ENCODE data around the gene IRAK4. TPM values are rescaled to one million over a fixed set of nuclear protein-coding genes. Genes with fewer than 3 reads are reported as not detected.

Gene IRAK4
- total RNA-seq, 4 donors from 2014 or later, result 16.2 to 79.4 (median 22.0) TPM

DNA sequence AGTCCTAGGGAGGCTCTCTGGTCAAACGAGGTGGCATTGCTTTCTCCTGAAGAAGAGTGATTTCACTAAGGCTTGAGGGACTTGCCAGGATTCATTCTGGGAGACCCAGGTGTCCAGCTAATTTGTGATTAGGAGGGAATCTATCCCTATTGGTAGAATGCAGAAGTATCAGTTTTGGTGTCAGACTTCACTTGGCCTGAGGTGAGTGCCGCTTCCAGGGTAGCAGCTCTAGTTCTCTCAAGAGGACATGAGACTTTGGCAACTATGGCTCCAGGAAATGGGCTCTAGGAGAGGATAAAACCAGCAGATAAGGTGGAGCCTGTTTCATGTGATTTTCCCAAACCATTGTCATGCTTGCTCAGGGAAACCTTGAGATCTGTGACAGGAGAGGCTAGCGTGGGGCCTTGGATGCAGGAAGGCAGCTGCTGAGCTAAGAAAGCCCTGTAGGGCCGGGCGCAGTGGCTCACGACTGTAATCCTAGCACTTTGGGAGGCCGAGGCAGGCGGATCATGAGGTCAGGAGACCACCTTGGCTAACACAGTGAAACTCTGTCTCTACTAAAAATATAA, 65.5 kb downstream of the IRAK4 start:
- H3K9me3 ChIP-seq, result no peaks in the 10 kb centered on the region
- H3K27ac ChIP-seq, result no peak overlapping the region
- 95% methylated on average over 8 of the region's 8 CpGs for WGBS
- H3K27me3 ChIP-seq, result no peaks in the 10 kb centered on the region
- no peak overlapping the region for H3K4me3 ChIP-seq
- H3K4me1 ChIP-seq, result no peaks in the 10 kb centered on the region
- TF ChIP-seq POLR2A (IDR thresholded peaks at IDR 0.05) (no peak), POLR2AphosphoS5 (IDR thresholded peaks at IDR 0.05) (no peak)
- H3K36me3 ChIP-seq, result no peaks in the 10 kb centered on the region
- no peak for DNase-seq (ENCODE audit: low spot score in 2 of 2)

DNA sequence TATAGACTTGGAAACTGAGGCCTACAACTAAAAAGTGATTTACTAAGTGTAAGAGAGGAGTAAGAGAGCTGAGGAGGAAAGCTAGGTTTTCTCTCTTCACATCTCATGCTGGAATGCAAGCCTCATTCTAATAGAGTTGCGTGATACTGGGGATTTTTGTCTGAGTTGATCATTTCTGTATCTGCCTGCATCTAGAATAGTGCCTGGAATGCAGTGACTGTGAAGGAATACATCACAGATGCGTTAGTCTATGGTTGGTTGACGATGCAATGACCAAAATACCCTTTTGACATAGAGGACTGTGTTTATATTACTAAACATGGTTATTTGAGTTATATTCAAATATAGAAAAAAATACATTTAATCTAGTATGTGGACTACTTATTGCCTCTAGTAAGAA, 67.9 kb downstream of the IRAK4 start:
- Histone ChIP-seq H3K4me3 (no peak overlapping the region), H3K4me1 (no peaks in the 10 kb centered on the region), H3K9me3 (no peaks in the 10 kb centered on the region), H3K27ac (no peak overlapping the region), H3K27me3 (no peaks in the 10 kb centered on the region), H3K36me3 (no peaks in the 10 kb centered on the region)
- no peak for DNase-seq (ENCODE audit: low spot score in 2 of 2)
- TF ChIP-seq, protein P1, sequence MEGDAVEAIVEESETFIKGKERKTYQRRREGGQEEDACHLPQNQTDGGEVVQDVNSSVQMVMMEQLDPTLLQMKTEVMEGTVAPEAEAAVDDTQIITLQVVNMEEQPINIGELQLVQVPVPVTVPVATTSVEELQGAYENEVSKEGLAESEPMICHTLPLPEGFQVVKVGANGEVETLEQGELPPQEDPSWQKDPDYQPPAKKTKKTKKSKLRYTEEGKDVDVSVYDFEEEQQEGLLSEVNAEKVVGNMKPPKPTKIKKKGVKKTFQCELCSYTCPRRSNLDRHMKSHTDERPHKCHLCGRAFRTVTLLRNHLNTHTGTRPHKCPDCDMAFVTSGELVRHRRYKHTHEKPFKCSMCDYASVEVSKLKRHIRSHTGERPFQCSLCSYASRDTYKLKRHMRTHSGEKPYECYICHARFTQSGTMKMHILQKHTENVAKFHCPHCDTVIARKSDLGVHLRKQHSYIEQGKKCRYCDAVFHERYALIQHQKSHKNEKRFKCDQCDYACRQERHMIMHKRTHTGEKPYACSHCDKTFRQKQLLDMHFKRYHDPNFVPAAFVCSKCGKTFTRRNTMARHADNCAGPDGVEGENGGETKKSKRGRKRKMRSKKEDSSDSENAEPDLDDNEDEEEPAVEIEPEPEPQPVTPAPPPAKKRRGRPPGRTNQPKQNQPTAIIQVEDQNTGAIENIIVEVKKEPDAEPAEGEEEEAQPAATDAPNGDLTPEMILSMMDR (IDR thresholded peaks at IDR 0.05), result no peak
- no peak for TF ChIP-seq POLR2A (IDR thresholded peaks at IDR 0.05)
- TF ChIP-seq EP300 (IDR thresholded peaks at IDR 0.05), result no peak
- TF ChIP-seq POLR2AphosphoS5 (IDR thresholded peaks at IDR 0.05), result no peak
- 90% methylated on average over 3 of the region's 3 CpGs for WGBS

DNA sequence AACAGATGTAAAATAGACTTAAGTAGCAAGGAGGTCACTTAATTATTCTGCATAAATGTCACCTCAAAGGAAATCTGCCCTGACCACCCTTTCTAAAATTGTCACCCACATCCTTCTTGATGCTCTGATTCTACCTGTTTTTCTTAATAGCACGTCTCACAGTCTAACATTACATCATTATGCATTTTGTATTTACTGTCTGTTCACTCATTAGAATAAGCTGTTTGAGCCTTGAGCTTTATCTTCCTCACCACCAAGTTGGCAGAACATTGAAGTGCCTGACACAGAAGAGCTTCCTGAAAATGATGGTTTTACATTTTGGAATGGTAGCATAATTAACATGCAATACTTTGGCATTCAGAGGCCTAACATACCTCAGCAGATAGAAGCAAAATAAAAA, 68.3 kb downstream of the IRAK4 start:
- H3K36me3 ChIP-seq, result no peaks in the 10 kb centered on the region
- H3K9me3 ChIP-seq, result no peaks in the 10 kb centered on the region
- H3K27me3 ChIP-seq, result no peaks in the 10 kb centered on the region
- 76% methylated on average over 1 of the region's 1 CpG for WGBS
- H3K27ac ChIP-seq, result no peak overlapping the region
- TF ChIP-seq EP300 (IDR thresholded peaks at IDR 0.05) (no peak), POLR2AphosphoS5 (IDR thresholded peaks at IDR 0.05) (no peak), POLR2A (IDR thresholded peaks at IDR 0.05) (no peak)
- TF ChIP-seq, protein P1 (IDR thresholded peaks at IDR 0.05), result no peak
- H3K4me3 ChIP-seq, result no peak overlapping the region
- no peak for DNase-seq (ENCODE audit: low spot score in 2 of 2)
- no peaks in the 10 kb centered on the region for H3K4me1 ChIP-seq

DNA sequence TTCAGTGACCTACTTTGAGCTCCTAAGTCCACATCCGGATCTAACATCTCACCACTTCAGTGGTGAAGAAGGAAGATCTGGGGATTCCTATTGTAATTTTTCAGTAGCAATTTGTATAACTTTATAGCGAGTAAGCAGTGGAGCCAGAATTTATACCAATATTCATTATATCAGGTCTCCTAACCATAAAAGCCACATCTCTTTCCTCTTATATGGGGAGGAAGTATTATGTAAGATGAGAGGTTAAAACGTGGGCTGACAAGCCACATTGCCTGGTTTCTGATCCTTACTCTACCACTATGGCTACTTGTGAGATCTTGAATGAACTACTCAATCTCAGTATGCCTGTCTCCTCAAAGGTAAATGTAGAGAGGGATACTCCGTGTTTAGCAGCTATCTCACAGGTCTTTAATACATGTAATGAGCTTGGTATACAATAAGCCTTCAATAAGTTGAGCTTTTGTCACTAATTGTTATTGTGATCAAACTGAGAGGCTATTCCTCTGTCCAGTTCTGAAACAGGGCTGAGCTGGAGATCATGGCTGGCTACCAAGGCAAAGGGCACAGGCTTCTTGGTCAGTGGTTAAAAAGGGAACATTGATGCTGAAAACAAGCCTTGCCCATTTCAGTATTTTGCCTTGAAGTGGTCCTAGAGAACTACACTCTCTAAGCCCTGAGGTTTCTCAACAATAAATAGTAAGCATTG, 73.9 kb downstream of the IRAK4 start:
- Histone ChIP-seq H3K9me3 (no peaks in the 10 kb centered on the region), H3K27ac (no peak overlapping the region), H3K4me3 (no peak overlapping the region), H3K4me1 (peaks cover 20% of the 10 kb centered on the region), H3K27me3 (no peaks in the 10 kb centered on the region), H3K36me3 (no peaks in the 10 kb centered on the region)
- TF ChIP-seq, protein P1 (IDR thresholded peaks at IDR 0.05), result no peak
- no peak for TF ChIP-seq EP300 (IDR thresholded peaks at IDR 0.05)
- TF ChIP-seq POLR2A (IDR thresholded peaks at IDR 0.05), result no peak
- no peak for TF ChIP-seq POLR2AphosphoS5 (IDR thresholded peaks at IDR 0.05)
- WGBS, result 83% methylated on average over 4 of the region's 4 CpGs
- DNase-seq (ENCODE audit: low spot score in 2 of 2), result no peak

DNA sequence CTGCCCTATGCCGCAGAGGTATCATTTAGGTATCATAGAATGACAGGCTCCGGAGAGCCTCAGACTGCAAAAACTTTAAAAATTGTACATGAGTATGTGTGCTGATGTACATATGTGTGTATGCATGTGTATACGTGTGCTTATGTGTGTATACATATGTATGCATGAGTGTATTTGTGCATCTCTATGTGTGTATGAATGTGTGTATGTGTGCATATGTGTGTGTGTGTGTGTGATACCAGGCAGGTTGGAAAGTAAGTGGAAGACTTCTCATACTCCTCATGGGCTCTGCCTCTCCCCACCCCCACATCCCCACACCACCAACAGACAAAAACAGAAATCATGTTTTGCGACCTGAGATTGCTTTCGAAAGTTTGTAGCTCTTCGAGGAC, 76.5 kb downstream of the IRAK4 start:
- H3K9me3 ChIP-seq, result no peaks in the 10 kb centered on the region
- TF ChIP-seq POLR2A (IDR thresholded peaks at IDR 0.05) (no peak), EP300 (IDR thresholded peaks at IDR 0.05) (no peak), POLR2AphosphoS5 (IDR thresholded peaks at IDR 0.05) (no peak)
- TF ChIP-seq, protein P1 (IDR thresholded peaks at IDR 0.05), result no peak
- DNase-seq (ENCODE audit: low spot score in 2 of 2), result no peak
- no peaks in the 10 kb centered on the region for H3K27me3 ChIP-seq
- peaks cover 20% of the 10 kb centered on the region for H3K4me1 ChIP-seq
- no peaks in the 10 kb centered on the region for H3K36me3 ChIP-seq
- 40% methylated on average over 6 of the region's 6 CpGs for WGBS
- H3K27ac ChIP-seq, result peak overlapping the region; percentile 98
- peak overlapping the region; percentile 87 for H3K4me3 ChIP-seq
